Measurements from ENCODE around the gene TGFB1.
A peak's percentile ranks its signal among the peaks of the same experiment; 100 is the strongest.

The TGFB1 gene

GRCh38 chr19:41303954-41304353 is 49.8 kb downstream of the TGFB1 start:
- H3K27me3 Mint-ChIP-seq (ENCODE audit: low read depth, poor library complexity) = peaks cover 3% of the 10 kb centered on the region
- H3K4me3 Mint-ChIP-seq = no peak overlapping the region
- H3K27ac Mint-ChIP-seq = peak overlapping the region; percentile 72
- peaks cover 8% of the 10 kb centered on the region for H3K4me1 Mint-ChIP-seq
- H3K36me3 Mint-ChIP-seq (ENCODE audit: low read depth) = peaks cover 74% of the 10 kb centered on the region
- no peaks in the 10 kb centered on the region for H3K9me3 Mint-ChIP-seq
- DNase-seq = no peak
- TF ChIP-seq CTCF (IDR thresholded peaks at IDR 0.05) = no peak

GRCh38 chr19:41302624-41303351 is 50.9 kb downstream of the TGFB1 start:
- no peak overlapping the region for H3K4me3 Mint-ChIP-seq
- H3K27me3 Mint-ChIP-seq (ENCODE audit: low read depth, poor library complexity) = no peaks in the 10 kb centered on the region
- H3K4me1 Mint-ChIP-seq = peaks cover 4% of the 10 kb centered on the region
- no peaks in the 10 kb centered on the region for H3K9me3 Mint-ChIP-seq
- TF ChIP-seq CTCF (IDR thresholded peaks at IDR 0.05) = no peak
- peak overlapping the region; percentile 64 for H3K27ac Mint-ChIP-seq
- H3K36me3 Mint-ChIP-seq (ENCODE audit: low read depth) = peaks cover 82% of the 10 kb centered on the region
- no peak for DNase-seq

- Mint-ChIP-seq H3K4me1 (peaks cover 10% of the 10 kb centered on the region), H3K4me3 (no peak overlapping the region), H3K9me3 (no peaks in the 10 kb centered on the region), H3K27me3 (ENCODE audit: low read depth, poor library complexity) (no peaks in the 10 kb centered on the region), H3K27ac (peak overlapping the region; percentile 69), H3K36me3 (ENCODE audit: low read depth) (peaks cover 87% of the 10 kb centered on the region)
- no peak for DNase-seq
- TF ChIP-seq CTCF (IDR thresholded peaks at IDR 0.05) = no peak
Measured at GRCh38 chr19:41300555-41300954, 53.2 kb downstream of the TGFB1 start.

GRCh38 chr19:41299755-41300089 is 54.0 kb downstream of the TGFB1 start:
- peaks cover 87% of the 10 kb centered on the region for H3K36me3 Mint-ChIP-seq (ENCODE audit: low read depth)

GRCh38 chr19:41299046-41299754 is 54.5 kb downstream of the TGFB1 start:
- peaks cover 10% of the 10 kb centered on the region for H3K4me1 Mint-ChIP-seq
- H3K4me3 Mint-ChIP-seq = no peak overlapping the region
- TF ChIP-seq CTCF (IDR thresholded peaks at IDR 0.05) = no peak
- H3K36me3 Mint-ChIP-seq (ENCODE audit: low read depth) = peaks cover 89% of the 10 kb centered on the region
- H3K27ac Mint-ChIP-seq = peak overlapping the region; percentile 89
- no peaks in the 10 kb centered on the region for H3K27me3 Mint-ChIP-seq (ENCODE audit: low read depth, poor library complexity)
- H3K9me3 Mint-ChIP-seq = no peaks in the 10 kb centered on the region
- DNase-seq = no peak

More at GRCh38 chr19:41299755-41300089, 54.0 kb downstream of the TGFB1 start:
- Mint-ChIP-seq H3K9me3 (no peaks in the 10 kb centered on the region), H3K27me3 (ENCODE audit: low read depth, poor library complexity) (no peaks in the 10 kb centered on the region), H3K4me3 (no peak overlapping the region), H3K4me1 (peaks cover 10% of the 10 kb centered on the region), H3K27ac (peak overlapping the region; percentile 89)
- no peak for TF ChIP-seq CTCF (IDR thresholded peaks at IDR 0.05)
- no peak for DNase-seq

All from nephron progenitor cell (in vitro differentiated cells).